C4-2B (cell line): ENCODE results near the gene BRCC3.
A peak's percentile ranks its signal among the peaks of the same experiment; 100 is the strongest.

Experiments
- H3K27ac ChIP-seq: fragments of 450-650 bp; 2 replicates; pipeline ENCODE4 v1.5.1; 2017
- ZFX ChIP-seq: fragments of 450-650 bp; IDR thresholded peaks from 2 replicates; pipeline ENCODE4 v1.6.1; 2017
- TF ChIP-seq, protein P1 (sequence below): fragments of 450-650 bp; conservative IDR thresholded peaks from 2 replicates; pipeline ENCODE4 v1.5.1; 2017; ENCODE audit warnings: mild to moderate bottlenecking

Gene BRCC3

DNA sequence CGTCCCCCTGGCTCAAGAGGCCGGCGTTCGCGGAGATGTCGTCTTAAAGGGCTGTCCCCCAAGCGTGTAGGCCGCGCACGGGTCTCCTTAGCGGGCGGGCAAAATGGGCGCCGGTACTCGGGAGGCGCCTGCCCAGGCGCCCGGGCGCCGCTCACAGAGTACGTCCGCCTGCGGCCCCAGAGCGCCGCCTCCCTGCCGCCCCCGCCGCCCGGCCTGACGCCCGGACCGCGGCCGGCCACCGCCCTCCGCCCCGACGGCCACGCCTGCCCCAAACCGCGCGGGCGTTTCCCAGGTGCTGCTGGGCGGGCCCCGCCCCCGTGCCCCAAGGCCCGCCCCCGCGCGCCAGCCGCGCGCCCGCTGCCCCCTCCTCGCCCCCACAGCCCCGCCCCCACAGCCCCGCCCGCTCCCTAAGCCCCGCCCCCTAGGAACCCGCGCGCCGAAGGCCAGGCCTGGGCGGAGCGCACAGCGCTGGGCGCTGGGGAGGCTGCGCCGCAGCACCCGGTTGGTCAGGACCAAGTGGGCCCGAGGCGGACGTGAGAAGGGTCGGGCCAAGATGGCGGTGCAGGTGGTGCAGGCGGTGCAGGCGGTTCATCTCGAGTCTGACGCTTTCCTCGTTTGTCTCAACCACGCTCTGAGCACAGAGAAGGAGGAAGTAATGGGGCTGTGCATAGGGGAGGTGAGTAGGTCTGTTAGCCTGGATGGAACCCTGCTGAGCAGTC lies at the start of gene BRCC3, which contains the start of the genes CMC4 and MTCP1:
TSS of gene BRCC3 (plus strand) at position 534 of the 719 bp plus-strand sequence. CDS start at position 554, 20 bp downstream.
TSS of gene CMC4 (minus strand) at position 162 of the 719 bp plus-strand sequence. CDS start 7,113 bp downstream, outside the sequence.
TSS of gene MTCP1 (minus strand) at position 162 of the 719 bp plus-strand sequence. CDS start 5,126 bp downstream, outside the sequence.
- peak within 1 kb of the TSS; percentile 94 for H3K27ac ChIP-seq
- TF ChIP-seq, protein P1, sequence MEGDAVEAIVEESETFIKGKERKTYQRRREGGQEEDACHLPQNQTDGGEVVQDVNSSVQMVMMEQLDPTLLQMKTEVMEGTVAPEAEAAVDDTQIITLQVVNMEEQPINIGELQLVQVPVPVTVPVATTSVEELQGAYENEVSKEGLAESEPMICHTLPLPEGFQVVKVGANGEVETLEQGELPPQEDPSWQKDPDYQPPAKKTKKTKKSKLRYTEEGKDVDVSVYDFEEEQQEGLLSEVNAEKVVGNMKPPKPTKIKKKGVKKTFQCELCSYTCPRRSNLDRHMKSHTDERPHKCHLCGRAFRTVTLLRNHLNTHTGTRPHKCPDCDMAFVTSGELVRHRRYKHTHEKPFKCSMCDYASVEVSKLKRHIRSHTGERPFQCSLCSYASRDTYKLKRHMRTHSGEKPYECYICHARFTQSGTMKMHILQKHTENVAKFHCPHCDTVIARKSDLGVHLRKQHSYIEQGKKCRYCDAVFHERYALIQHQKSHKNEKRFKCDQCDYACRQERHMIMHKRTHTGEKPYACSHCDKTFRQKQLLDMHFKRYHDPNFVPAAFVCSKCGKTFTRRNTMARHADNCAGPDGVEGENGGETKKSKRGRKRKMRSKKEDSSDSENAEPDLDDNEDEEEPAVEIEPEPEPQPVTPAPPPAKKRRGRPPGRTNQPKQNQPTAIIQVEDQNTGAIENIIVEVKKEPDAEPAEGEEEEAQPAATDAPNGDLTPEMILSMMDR, result no peak

DNA sequence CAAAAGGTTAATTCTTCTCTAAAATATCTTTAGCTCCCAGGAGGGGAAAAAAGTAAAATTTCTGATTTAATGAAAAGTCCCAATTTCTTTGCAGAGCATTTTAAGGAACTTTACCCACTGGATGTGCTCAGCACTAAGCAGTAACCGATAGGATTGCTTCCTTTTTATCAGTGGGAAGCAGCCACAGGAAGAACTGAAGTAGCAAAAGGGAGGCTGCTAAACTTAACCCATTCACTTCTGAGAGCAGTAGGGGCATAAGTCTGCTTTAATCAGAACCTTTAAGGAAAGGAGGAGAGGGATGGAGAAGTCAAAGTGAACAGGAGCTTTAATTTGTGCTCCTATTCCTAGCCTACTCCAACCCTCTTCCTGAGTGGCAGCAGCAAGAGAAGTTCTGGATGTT lies 48.7 kb upstream of the BRCC3 start, which contains the start of gene F8:
TSS of gene F8 (minus strand) at position 139 of the 400 bp plus-strand sequence. CDS start 171 bp downstream, outside the sequence.
- TF ChIP-seq, protein P1, result no peak
- TF ChIP-seq ZFX, result no peak
- H3K27ac ChIP-seq, result no peak within 1 kb of the TSS

DNA sequence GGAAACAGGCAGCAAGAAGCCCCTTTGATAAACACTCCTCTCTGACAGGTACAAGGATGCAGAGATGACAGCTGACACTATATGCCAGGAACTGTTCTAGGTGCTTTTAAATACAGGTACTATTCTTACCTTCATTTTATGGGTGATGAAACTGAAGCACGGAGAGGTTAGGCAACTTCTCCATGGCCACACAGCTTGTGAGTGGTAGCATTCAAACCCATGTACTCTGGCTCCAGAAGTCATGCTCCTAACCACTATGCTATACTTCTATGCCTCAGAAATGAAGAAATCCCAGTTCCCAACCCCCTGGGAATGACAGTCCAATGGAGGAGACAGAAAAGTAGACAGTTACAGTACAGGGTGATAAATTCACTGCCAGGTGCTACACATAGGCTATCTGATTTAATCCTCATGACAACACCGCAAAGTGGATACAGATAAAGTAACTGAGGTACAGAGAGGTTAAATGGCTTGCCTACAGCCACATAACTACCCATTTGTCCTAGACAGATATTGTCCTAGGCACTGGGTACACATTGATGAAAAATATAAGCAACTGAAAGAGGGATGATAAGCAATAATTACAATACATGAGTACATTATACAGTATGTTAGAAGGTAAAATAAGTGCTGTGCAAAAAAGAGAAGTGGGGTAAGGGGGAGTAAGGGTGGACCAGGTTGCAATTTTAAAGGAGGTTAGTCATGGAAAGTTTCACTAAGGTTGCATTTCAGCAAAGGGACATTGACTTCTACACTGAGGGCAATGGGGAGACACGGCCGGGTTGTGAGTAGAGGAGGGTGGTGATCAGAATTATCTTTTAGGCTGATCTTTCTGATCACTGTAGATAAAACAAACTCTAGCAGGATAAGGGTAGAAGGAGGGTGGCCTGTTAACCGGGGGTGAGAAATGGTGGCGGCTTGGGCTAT lies 47.1 kb upstream of the BRCC3 start:
- TF ChIP-seq ZFX, result no peak
- TF ChIP-seq, protein P1, result no peak
- no peak overlapping the region for H3K27ac ChIP-seq

DNA sequence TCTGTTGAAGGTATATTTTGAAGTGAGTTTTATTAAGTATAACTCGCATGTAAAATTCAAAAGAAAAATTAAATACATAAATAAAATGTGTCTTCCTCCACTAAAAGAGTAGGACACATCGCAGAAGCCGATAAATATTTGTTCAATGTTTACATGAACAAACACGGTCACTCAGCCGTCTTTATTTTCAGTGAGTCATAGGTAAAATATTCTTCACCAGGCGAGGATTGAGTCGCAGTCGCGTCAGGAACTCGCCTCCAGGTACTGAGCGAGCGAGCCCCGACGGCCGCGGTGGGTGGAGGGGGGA lies 44.9 kb upstream of the BRCC3 start:
- H3K27ac ChIP-seq, result peak overlapping the region; percentile 96
- TF ChIP-seq ZFX, result no peak
- TF ChIP-seq, protein P1, result no peak

DNA sequence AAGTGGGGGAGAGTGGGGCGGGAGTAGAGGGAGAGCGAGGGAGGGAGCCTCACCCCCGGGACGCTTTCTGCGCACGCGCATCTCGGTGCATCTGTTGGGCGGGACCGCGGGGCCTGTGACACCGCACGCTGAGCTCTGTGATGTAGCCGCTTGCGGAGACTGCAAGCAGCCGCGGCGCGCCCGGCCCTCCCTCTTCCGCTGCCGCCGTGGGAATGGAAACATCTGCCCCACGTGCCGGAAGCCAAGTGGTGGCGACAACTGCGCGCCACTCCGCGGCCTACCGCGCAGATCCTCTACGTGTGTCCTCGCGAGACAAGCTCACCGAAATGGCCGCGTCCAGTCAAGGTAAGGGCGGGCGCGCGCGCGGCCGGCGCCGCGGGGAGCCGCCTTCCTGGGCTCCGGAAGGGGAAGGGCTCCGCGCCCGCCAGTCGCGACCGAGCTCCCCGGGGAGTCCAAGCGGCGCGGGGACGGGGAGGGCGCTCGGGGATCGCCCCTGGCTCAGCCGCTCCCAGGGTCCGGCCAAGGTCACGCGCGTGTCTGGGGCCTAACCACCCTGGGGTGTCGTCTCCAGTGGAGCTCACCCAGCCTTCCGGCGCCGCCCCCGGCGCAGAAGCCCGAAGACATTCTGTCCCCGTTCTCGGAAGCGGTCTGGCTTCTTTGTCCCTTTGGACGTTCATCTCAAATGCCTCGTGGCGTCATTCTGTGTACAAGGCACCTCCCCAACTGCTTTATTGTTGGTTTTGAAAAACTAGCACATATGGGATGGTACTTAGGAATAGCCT lies 44.4 kb upstream of the BRCC3 start, which contains the start of gene FUNDC2:
TSS of gene FUNDC2 (plus strand) at position 118 of the 782 bp plus-strand sequence. CDS start at position 213, 95 bp downstream.
- peak within 1 kb of the TSS; percentile 96 for H3K27ac ChIP-seq
- TF ChIP-seq, protein P1, result no peak
- TF ChIP-seq ZFX, result peak; percentile 41

DNA sequence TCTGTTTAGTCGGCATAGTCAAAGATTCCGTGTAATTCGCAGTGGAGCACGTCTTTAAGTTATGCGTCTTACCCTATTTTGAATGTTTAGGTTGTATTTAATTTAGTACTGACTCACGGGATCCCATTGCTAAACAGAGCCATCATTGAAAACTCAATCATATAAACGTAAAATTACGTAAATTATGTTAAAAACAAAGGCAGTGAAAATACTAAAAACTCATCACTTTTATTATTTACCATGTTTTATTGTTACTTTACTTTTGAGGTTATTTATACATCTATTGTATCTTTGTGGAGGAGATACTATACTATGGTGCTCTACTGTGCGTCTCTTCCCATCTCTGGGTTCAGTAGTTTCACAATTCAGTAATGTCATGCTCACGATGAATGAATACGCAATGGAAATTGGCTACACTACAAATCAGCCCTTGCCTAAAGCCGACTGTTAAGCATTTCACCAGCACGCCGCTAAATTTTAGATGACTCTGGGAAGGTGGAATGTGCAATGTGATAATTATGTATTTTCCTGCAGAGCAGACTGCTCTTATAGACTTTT lies 43.7 kb upstream of the BRCC3 start:
- TF ChIP-seq ZFX, result no peak
- TF ChIP-seq, protein P1, result no peak
- peak overlapping the region; percentile 96 for H3K27ac ChIP-seq
